Measurements from ENCODE around the gene BCL2L11.
"Not testable (repeated sequence)": the region's sequence is repeated elsewhere in the genome, so short reads cannot be mapped to it uniquely, and the experiment has no call there.

BCL2L11 gene

GRCh38 chr2:111120253-111121027 lies at the start of gene BCL2L11:
TSS of gene BCL2L11 (plus strand) at chr2:111120914. CDS start at chr2:111123746, 2,832 bp downstream.
- in situ Hi-C loops (cut with MboI; ENCODE audit: low sequenced_read_pairs) = loop anchor here (25.0 kb wide), 1 partner anchor 592 kb away; no protein-coding TSS in a partner anchor

GRCh38 chr2:111071600-111072171 lies 49.0 kb upstream of the BCL2L11 start:
- in situ Hi-C loops (cut with MboI; ENCODE audit: low sequenced_read_pairs) = no loop called here

- in situ Hi-C loops (cut with MboI; ENCODE audit: low sequenced_read_pairs) = no loop called here
These were observed 48.4 kb upstream of the BCL2L11 start for GRCh38 chr2:111072220-111072871.

- in situ Hi-C loops (cut with MboI; ENCODE audit: low sequenced_read_pairs) = not testable (repeated sequence)
These were observed 38.1 kb upstream of the BCL2L11 start for GRCh38 chr2:111082659-111083058.

GRCh38 chr2:111091811-111092211 lies 28.9 kb upstream of the BCL2L11 start:
- in situ Hi-C loops (cut with MboI; ENCODE audit: low sequenced_read_pairs) = no loop called here

GRCh38 chr2:111094691-111095090 lies 26.0 kb upstream of the BCL2L11 start:
- in situ Hi-C loops (cut with MboI; ENCODE audit: low sequenced_read_pairs) = no loop called here

- in situ Hi-C loops (cut with MboI; ENCODE audit: low sequenced_read_pairs) = no loop called here
These were observed 25.3 kb upstream of the BCL2L11 start for GRCh38 chr2:111095434-111095833.

- in situ Hi-C loops (cut with MboI; ENCODE audit: low sequenced_read_pairs) = no loop called here
These were observed 21.3 kb upstream of the BCL2L11 start for GRCh38 chr2:111099402-111099801.

- in situ Hi-C loops (cut with MboI; ENCODE audit: low sequenced_read_pairs) = loop anchor here (25.0 kb wide), 1 partner anchor 612 kb away; no protein-coding TSS in a partner anchor
These were observed 20.5 kb upstream of the BCL2L11 start for GRCh38 chr2:111100087-111100764.

- in situ Hi-C loops (cut with MboI; ENCODE audit: low sequenced_read_pairs) = loop anchor here (25.0 kb wide), 1 partner anchor 612 kb away; no protein-coding TSS in a partner anchor
These were observed 19.9 kb upstream of the BCL2L11 start for GRCh38 chr2:111100765-111101162.

GRCh38 chr2:111101592-111101991 lies 19.1 kb upstream of the BCL2L11 start:
- in situ Hi-C loops (cut with MboI; ENCODE audit: low sequenced_read_pairs) = loop anchor here (25.0 kb wide), 1 partner anchor 611 kb away; no protein-coding TSS in a partner anchor

- in situ Hi-C loops (cut with MboI; ENCODE audit: low sequenced_read_pairs) = loop anchor here (25.0 kb wide), 1 partner anchor 610 kb away; no protein-coding TSS in a partner anchor
These were observed 18.5 kb upstream of the BCL2L11 start for GRCh38 chr2:111102216-111102615.

GRCh38 chr2:111105926-111106325 lies 14.8 kb upstream of the BCL2L11 start:
- in situ Hi-C loops (cut with MboI; ENCODE audit: low sequenced_read_pairs) = loop anchor here (25.0 kb wide), 1 partner anchor 606 kb away; no protein-coding TSS in a partner anchor

GRCh38 chr2:111106706-111107105 lies 14.0 kb upstream of the BCL2L11 start:
- in situ Hi-C loops (cut with MboI; ENCODE audit: low sequenced_read_pairs) = loop anchor here (25.0 kb wide), 1 partner anchor 606 kb away; no protein-coding TSS in a partner anchor

- in situ Hi-C loops (cut with MboI; ENCODE audit: low sequenced_read_pairs) = loop anchor here (25.0 kb wide), 1 partner anchor 603 kb away; no protein-coding TSS in a partner anchor
These were observed 11.9 kb upstream of the BCL2L11 start for GRCh38 chr2:111108745-111109271.

- in situ Hi-C loops (cut with MboI; ENCODE audit: low sequenced_read_pairs) = loop anchor here (25.0 kb wide), 1 partner anchor 601 kb away; no protein-coding TSS in a partner anchor
These were observed 9.5 kb upstream of the BCL2L11 start for GRCh38 chr2:111111101-111111755.

- in situ Hi-C loops (cut with MboI; ENCODE audit: low sequenced_read_pairs) = loop anchor here (25.0 kb wide), 1 partner anchor 598 kb away; no protein-coding TSS in a partner anchor
These were observed 6.9 kb upstream of the BCL2L11 start for GRCh38 chr2:111113838-111114237.

GRCh38 chr2:111116011-111116746 lies 4.5 kb upstream of the BCL2L11 start:
- in situ Hi-C loops (cut with MboI; ENCODE audit: low sequenced_read_pairs) = loop anchor here (25.0 kb wide), 1 partner anchor 596 kb away; no protein-coding TSS in a partner anchor
